B cell (primary cell): ENCODE measurements around the gene LPAR2. TPM values are rescaled to one million over a fixed set of nuclear protein-coding genes. Genes with fewer than 3 reads are reported as not detected.

Source experiments
- ATAC-seq: fragments of 200-7000 bp; cut with Tn5 transposase; one replicate; pipeline ENCODE4 v1.10.0; 2021; ENCODE audit warnings: low read depth, mild to moderate bottlenecking, moderate number of reproducible peaks, moderate library complexity
- CTCF ChIA-PET: fragments of 350-600 bp; sonication (Branson Sonifier 250); formaldehyde crosslinking; loops from one replicate; lab custom pipeline; 2021; ENCODE audit warnings: antibody characterized with exemption, inconsistent platforms; lab: Charles Lee
- POLR2A ChIA-PET: fragments of 350-600 bp; sonication (Branson Sonifier 250); formaldehyde crosslinking; loops from one replicate; lab custom pipeline; 2021; ENCODE audit warnings: antibody characterized with exemption; lab: Charles Lee
- DNase-seq: peaks from one replicate; pipeline ENCODE4 v3.0.0; 2013
- H2AFZ ChIP-seq: 2 replicates; pipeline ENCODE4 v1.6.1; 2012; ENCODE audit warnings: mild to moderate bottlenecking, low read depth, low read length; ENCODE audit not compliant: insufficient read depth, poor library complexity, severe bottlenecking
- H3K27ac ChIP-seq, 2 donors: 1 replicate in 1 of 2; 2 replicates in 1 of 2; pipeline ENCODE4 v1.5.1; 2012 to 2013; ENCODE audit warnings: low read length in 2 of 2, mild to moderate bottlenecking in 2 of 2, moderate library complexity in 1 of 2
- H3K27me3 ChIP-seq, 4 experiments: fragments of 200-600 bp in 1 of 4; sonication (generic) in 1 of 4; replicated peaks in 1 of 4; 1 replicate in 2 of 4; 2 replicates in 2 of 4; pipeline versions ENCODE4 v1.6.1 to v1.7.0; 2013 to 2016; ENCODE audit warnings: low read length in 3 of 4, mild to moderate bottlenecking in 2 of 4, mixed read lengths in 1 of 4, moderate library complexity in 1 of 4; ENCODE audit not compliant: insufficient read depth in 4 of 4, control insufficient read depth in 3 of 4; ENCODE audit errors: control extremely low read depth in 1 of 4
- H3K36me3 ChIP-seq, 2 experiments: replicated peaks in 1 of 2; 1 replicate in 1 of 2; 2 replicates in 1 of 2; pipeline versions ENCODE4 v1.6.1 to v1.7.1; 2013; ENCODE audit warnings: low read length in 1 of 2; ENCODE audit not compliant: insufficient read depth in 2 of 2, control insufficient read depth in 1 of 2; ENCODE audit errors: control extremely low read depth in 1 of 2, extremely low read depth in 1 of 2
- H3K4me1 ChIP-seq, 2 donors: fragments of 200-600 bp in 1 of 2; sonication (generic) in 1 of 2; 1 replicate in 1 of 2; 2 replicates in 1 of 2; pipeline versions ENCODE4 v1.5.1 to v1.6.1; 2013 to 2017; ENCODE audit warnings: low read length in 2 of 2; ENCODE audit not compliant: control insufficient read depth in 2 of 2, insufficient read depth in 2 of 2
- H3K4me2 ChIP-seq: replicated peaks from 2 replicates; pipeline ENCODE3; 2012; ENCODE audit warnings: mild to moderate bottlenecking, low read depth, low read length; ENCODE audit not compliant: poor library complexity, severe bottlenecking
- H3K4me3 ChIP-seq, 5 experiments: fragments of 200-600 bp in 1 of 5; sonication (generic) in 1 of 5; 1 replicate in 3 of 5; 2 replicates in 2 of 5; pipeline versions ENCODE4 v1.5.1 to v1.7.0; 2011 to 2016; ENCODE audit warnings: low read length in 4 of 5, mild to moderate bottlenecking in 4 of 5, low read depth in 2 of 5, control low read depth in 1 of 5, moderate library complexity in 1 of 5; ENCODE audit not compliant: insufficient read depth in 1 of 5; ENCODE audit errors: control extremely low read depth in 1 of 5, extremely low read depth in 1 of 5
- H3K79me2 ChIP-seq: fragments of 200-600 bp; sonication (generic); one replicate; pipeline ENCODE4 v1.6.0; 2016; ENCODE audit warnings: low read length; ENCODE audit not compliant: control insufficient read depth, insufficient read depth
- H3K9ac ChIP-seq: fragments of 200-600 bp; sonication (generic); 2 replicates; pipeline ENCODE4 v1.6.1; 2017; ENCODE audit warnings: mild to moderate bottlenecking, low read length, moderate library complexity
- H3K9me3 ChIP-seq, 3 donors: one replicate each; pipeline versions ENCODE4 v1.6.1 to v1.7.1; 2013; ENCODE audit warnings: low read length in 2 of 3; ENCODE audit not compliant: control insufficient read depth in 2 of 3, insufficient read depth in 1 of 3; ENCODE audit errors: control extremely low read depth in 1 of 3
- H4K20me1 ChIP-seq: 2 replicates; pipeline ENCODE4 v1.6.0; 2012; ENCODE audit warnings: mild to moderate bottlenecking, low read length; ENCODE audit not compliant: insufficient read depth, control insufficient read depth, poor library complexity, severe bottlenecking
- H3K27ac Mint-ChIP-seq: one replicate; pipeline ENCODE4 v1.8.0; 2021; ENCODE audit warnings: mixed read lengths
- H3K27me3 Mint-ChIP-seq: one replicate; pipeline ENCODE4 v1.8.0; 2021; ENCODE audit warnings: mixed read lengths
- H3K4me1 Mint-ChIP-seq: one replicate; pipeline ENCODE4 v1.8.0; 2021; ENCODE audit warnings: mixed read lengths
- H3K4me3 Mint-ChIP-seq: one replicate; pipeline ENCODE4 v1.8.0; 2021; ENCODE audit warnings: mixed read lengths
- H3K9me3 Mint-ChIP-seq: one replicate; pipeline ENCODE4 v1.8.0; 2022; ENCODE audit warnings: mixed read lengths; ENCODE audit not compliant: insufficient read depth
- EZH2 ChIP-seq: IDR thresholded peaks from 2 replicates; pipeline ENCODE4 v1.6.1; 2012; ENCODE audit warnings: borderline replicate concordance, low read depth, mild to moderate bottlenecking, moderate library complexity, low read length; ENCODE audit not compliant: insufficient read depth, poor library complexity, severe bottlenecking
- WGBS: methylation state at CpG from one replicate; pipeline ENCODE4 v1.1.5; 2013; ENCODE audit warnings: missing lambda C conversion rate; ENCODE audit not compliant: insufficient coverage; 5-methylcytosine and 5-hydroxymethylcytosine counted together
- intact Hi-C: fragments of 100-400 bp; cut with micrococcal nuclease; formaldehyde crosslinking; loops from one replicate; pipeline ENCODE4 v1.10.0; 2022
- polyA plus RNA-seq: library from polyadenylated mRNA; depleted of rRNA; stranded (reverse); fragments of >200 nt; gene quantifications from 2 replicates; pipeline ENCODE4 v1.2.3, GENCODE V29; 2012
- total RNA-seq, 2 donors: library from RNA; stranded (reverse); fragments of 120-200 nt in 1 of 2; gene quantifications; 1 replicate in 1 of 2; 2 replicates in 1 of 2; pipeline versions ENCODE4 v1.2.3 to v1.2.4, GENCODE V29; 2013 to 2022
- TF ChIP-seq, protein P1 (sequence below): fragments of 200-600 bp; IDR thresholded peaks from one replicate; pipeline ENCODE4 v1.8.0; 2022; ENCODE audit warnings: antibody characterized with exemption, mild to moderate bottlenecking

LPAR2 gene
- total and polyA plus RNA-seq, 2 donors (not counting 1 experiment from before 2014, with no cell fraction given), result 27.1 to 37.2 TPM

DNA sequence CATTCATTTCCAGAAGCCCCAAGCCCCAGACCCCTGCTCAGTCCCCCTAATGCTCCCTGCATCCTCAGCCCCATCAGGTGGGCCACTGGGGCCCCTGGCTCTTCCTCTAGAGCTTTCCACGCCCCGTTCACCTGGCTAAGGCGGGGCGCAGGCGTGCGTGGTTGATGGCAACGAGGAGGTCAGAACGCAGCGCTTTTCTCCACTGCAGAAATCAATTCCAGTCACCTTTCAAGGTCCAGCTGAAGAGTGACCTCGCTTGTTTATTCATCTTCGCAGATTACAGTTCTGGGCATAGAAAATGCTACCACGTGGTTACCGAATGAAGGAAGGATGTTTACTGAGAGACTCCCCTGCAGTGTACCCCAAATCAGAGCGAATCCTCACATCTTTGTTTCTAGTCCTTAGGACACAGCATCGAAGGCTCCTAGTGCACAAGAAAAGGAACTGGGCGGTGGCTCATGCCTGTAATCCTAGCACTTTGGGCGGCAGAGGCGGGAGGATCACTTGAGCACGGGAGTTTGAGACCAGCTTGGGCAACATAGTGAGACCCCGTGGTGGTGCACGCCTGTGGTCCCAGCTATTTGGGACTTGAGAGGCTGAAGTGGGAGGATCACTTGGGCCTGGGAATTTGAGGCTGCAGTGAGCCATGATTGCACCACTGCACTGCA lies 8.7 kb downstream of the LPAR2 start:
- Histone ChIP-seq H3K27ac (peak overlapping the region in 1 of 2 donors; percentile 65), H3K36me3 (no peaks in the 10 kb centered on the region), H3K4me2 (peak overlapping the region; percentile 96), H3K9me3 (no peaks in the 10 kb centered on the region), H3K4me1 (peaks cover 11 to 16% of the 10 kb centered on the region in 2 donors), H3K9ac (peak overlapping the region; percentile 30), H3K79me2 (peaks cover 6% of the 10 kb centered on the region), H2AFZ (peak overlapping the region; percentile 43), H4K20me1 (no peaks in the 10 kb centered on the region), H3K4me3 (peak overlapping the region in 3 of 5 experiments; percentile 5 to 34 (median 30)), H3K27me3 (no peaks in the 10 kb centered on the region)
- DNase-seq (no peak), ATAC-seq (no peak)
- Mint-ChIP-seq H3K27ac (peak overlapping the region; percentile 76), H3K4me1 (peaks cover 24% of the 10 kb centered on the region), H3K9me3 (no peaks in the 10 kb centered on the region), H3K27me3 (no peaks in the 10 kb centered on the region), H3K4me3 (peak overlapping the region; percentile 89)
- no peak for TF ChIP-seq EZH2
- TF ChIP-seq, protein P1, sequence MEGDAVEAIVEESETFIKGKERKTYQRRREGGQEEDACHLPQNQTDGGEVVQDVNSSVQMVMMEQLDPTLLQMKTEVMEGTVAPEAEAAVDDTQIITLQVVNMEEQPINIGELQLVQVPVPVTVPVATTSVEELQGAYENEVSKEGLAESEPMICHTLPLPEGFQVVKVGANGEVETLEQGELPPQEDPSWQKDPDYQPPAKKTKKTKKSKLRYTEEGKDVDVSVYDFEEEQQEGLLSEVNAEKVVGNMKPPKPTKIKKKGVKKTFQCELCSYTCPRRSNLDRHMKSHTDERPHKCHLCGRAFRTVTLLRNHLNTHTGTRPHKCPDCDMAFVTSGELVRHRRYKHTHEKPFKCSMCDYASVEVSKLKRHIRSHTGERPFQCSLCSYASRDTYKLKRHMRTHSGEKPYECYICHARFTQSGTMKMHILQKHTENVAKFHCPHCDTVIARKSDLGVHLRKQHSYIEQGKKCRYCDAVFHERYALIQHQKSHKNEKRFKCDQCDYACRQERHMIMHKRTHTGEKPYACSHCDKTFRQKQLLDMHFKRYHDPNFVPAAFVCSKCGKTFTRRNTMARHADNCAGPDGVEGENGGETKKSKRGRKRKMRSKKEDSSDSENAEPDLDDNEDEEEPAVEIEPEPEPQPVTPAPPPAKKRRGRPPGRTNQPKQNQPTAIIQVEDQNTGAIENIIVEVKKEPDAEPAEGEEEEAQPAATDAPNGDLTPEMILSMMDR, result no peak
- intact Hi-C loops, result loop anchor here (5.0 kb wide), 1 partner anchor 203 kb away; the partner anchor contains the start of gene ZNF506
- ChIA-PET POLR2A (interaction anchor here (0.7 to 2.0 kb wide), 2 partner anchors 9 to 49 kb away, joined by 7 to 8 read pairs; partner anchors contain the start of genes LPAR2 and ZNF101), CTCF (interaction anchor here (1.3 to 1.7 kb wide), 3 partner anchors 9 to 87 kb away, joined by 6 to 8 read pairs (median 6); partner anchors contain the start of gene GMIP)
- 78% methylated on average over 17 of the region's 21 CpGs for WGBS
